Osteoblast (primary cell): ENCODE data around the gene UBE2E2. TPM values are rescaled to one million over a fixed set of nuclear protein-coding genes. Genes with fewer than 3 reads are reported as not detected.

ENCODE experiments used
- DNase-seq: peaks from one replicate; pipeline ENCODE4 v3.0.0; 2011; ENCODE audit warnings: low spot score, mixed read lengths; ENCODE audit not compliant: insufficient read length; ENCODE audit errors: missing footprints
- H2AFZ ChIP-seq: 2 replicates; pipeline ENCODE4 v1.6.0; 2011; ENCODE audit warnings: mild to moderate bottlenecking, low read length
- H3K27ac ChIP-seq: 2 replicates; pipeline ENCODE4 v1.5.1; 2011; ENCODE audit warnings: mild to moderate bottlenecking, low read depth, low read length, moderate library complexity
- H3K27me3 ChIP-seq: 2 replicates; pipeline ENCODE4 v1.6.0; 2012; ENCODE audit warnings: mild to moderate bottlenecking, control low read depth, inconsistent platforms, low read length, moderate library complexity; ENCODE audit not compliant: insufficient read depth
- H3K36me3 ChIP-seq: 2 replicates; pipeline ENCODE4 v1.5.1; 2011; ENCODE audit warnings: mild to moderate bottlenecking, low read length, control low read depth, moderate library complexity; ENCODE audit not compliant: insufficient read depth
- H3K4me1 ChIP-seq: 2 replicates; pipeline ENCODE4 v1.5.1; 2011; ENCODE audit warnings: mild to moderate bottlenecking, low read length, control low read depth, moderate library complexity; ENCODE audit not compliant: insufficient read depth
- H3K4me2 ChIP-seq: 2 replicates; pipeline ENCODE4 v1.6.0; 2011; ENCODE audit warnings: mild to moderate bottlenecking, low read length; ENCODE audit not compliant: insufficient read depth
- H3K4me3 ChIP-seq: fragments of 200-600 bp; sonication (generic); 3 replicates; pipeline ENCODE4 v1.5.1; 2012; ENCODE audit warnings: mild to moderate bottlenecking, low read length, inconsistent platforms; ENCODE audit not compliant: insufficient read depth
- H3K79me2 ChIP-seq: 2 replicates; pipeline ENCODE4 v1.6.0; 2012; ENCODE audit warnings: mild to moderate bottlenecking, low read length, control low read depth, inconsistent platforms; ENCODE audit not compliant: insufficient read depth
- H3K9me3 ChIP-seq: 2 replicates; pipeline ENCODE4 v1.5.1; 2011; ENCODE audit warnings: low read depth, low read length, control low read depth
- H4K20me1 ChIP-seq: 2 replicates; pipeline ENCODE4 v1.6.0; 2012; ENCODE audit warnings: mild to moderate bottlenecking, low read length, control low read depth; ENCODE audit not compliant: insufficient read depth
- CTCF ChIP-seq: IDR thresholded peaks from 2 replicates; pipeline ENCODE4 v1.5.1; 2011; ENCODE audit warnings: mild to moderate bottlenecking, low read depth, low read length, moderate library complexity; ENCODE audit errors: extremely low read depth
- total RNA-seq: library from RNA; depleted of rRNA; stranded (reverse); fragments of >200 nt; gene quantifications from 2 replicates; pipeline ENCODE4 v1.2.3, GENCODE V29; 2012

Gene UBE2E2
- total RNA-seq, 1 donor, result 49.6 TPM

GRCh38 chr3:23385327-23385726 lies 182.2 kb downstream of the UBE2E2 start:
- DNase-seq, result peak; percentile 9
- H3K4me1 ChIP-seq, result no peaks in the 10 kb centered on the region
- H3K79me2 ChIP-seq, result peaks cover 3% of the 10 kb centered on the region
- no peaks in the 10 kb centered on the region for H3K27me3 ChIP-seq
- no peaks in the 10 kb centered on the region for H3K9me3 ChIP-seq
- H4K20me1 ChIP-seq, result peaks cover 13% of the 10 kb centered on the region
- TF ChIP-seq CTCF, result no peak
- no peak overlapping the region for H2AFZ ChIP-seq
- no peak overlapping the region for H3K4me3 ChIP-seq
- H3K36me3 ChIP-seq, result no peaks in the 10 kb centered on the region
- H3K4me2 ChIP-seq, result no peak overlapping the region
- H3K27ac ChIP-seq, result no peak overlapping the region

- H3K4me2 ChIP-seq, result no peak overlapping the region
- H3K9me3 ChIP-seq, result no peaks in the 10 kb centered on the region
- H3K27me3 ChIP-seq, result no peaks in the 10 kb centered on the region
- H4K20me1 ChIP-seq, result peaks cover 20% of the 10 kb centered on the region
- H3K27ac ChIP-seq, result no peak overlapping the region
- H3K79me2 ChIP-seq, result peaks cover 3% of the 10 kb centered on the region
- H3K4me3 ChIP-seq, result no peak overlapping the region
- peak; percentile 8 for DNase-seq
- no peak for TF ChIP-seq CTCF
- H3K4me1 ChIP-seq, result no peaks in the 10 kb centered on the region
- no peak overlapping the region for H2AFZ ChIP-seq
- H3K36me3 ChIP-seq, result no peaks in the 10 kb centered on the region
Observed at GRCh38 chr3:23387286-23387918, 184.3 kb downstream of the UBE2E2 start.

- H2AFZ ChIP-seq, result no peak overlapping the region
- H3K4me2 ChIP-seq, result no peak overlapping the region
- no peak for TF ChIP-seq CTCF
- peaks cover 20% of the 10 kb centered on the region for H4K20me1 ChIP-seq
- H3K79me2 ChIP-seq, result peaks cover 3% of the 10 kb centered on the region
- H3K27ac ChIP-seq, result no peak overlapping the region
- no peaks in the 10 kb centered on the region for H3K9me3 ChIP-seq
- H3K36me3 ChIP-seq, result no peaks in the 10 kb centered on the region
- DNase-seq, result no peak
- no peak overlapping the region for H3K4me3 ChIP-seq
- no peaks in the 10 kb centered on the region for H3K4me1 ChIP-seq
- H3K27me3 ChIP-seq, result no peaks in the 10 kb centered on the region
Observed at GRCh38 chr3:23389089-23389488, 186.0 kb downstream of the UBE2E2 start.

- peaks cover 20% of the 10 kb centered on the region for H4K20me1 ChIP-seq
- DNase-seq, result no peak
- H3K4me2 ChIP-seq, result no peak overlapping the region
- peaks cover 3% of the 10 kb centered on the region for H3K79me2 ChIP-seq
- H3K27ac ChIP-seq, result no peak overlapping the region
- no peak overlapping the region for H2AFZ ChIP-seq
- no peaks in the 10 kb centered on the region for H3K9me3 ChIP-seq
- H3K4me1 ChIP-seq, result no peaks in the 10 kb centered on the region
- no peak overlapping the region for H3K4me3 ChIP-seq
- no peak for TF ChIP-seq CTCF
- H3K27me3 ChIP-seq, result no peaks in the 10 kb centered on the region
- no peaks in the 10 kb centered on the region for H3K36me3 ChIP-seq
Observed at GRCh38 chr3:23389686-23390085, 186.6 kb downstream of the UBE2E2 start.
